Sigmoid colon (tissue), 7 donors: ENCODE results near the gene EPB41L1. TPM values are rescaled to one million over a fixed set of nuclear protein-coding genes. Genes with fewer than 3 reads are reported as not detected.
"Not testable (repeated sequence)": the region's sequence is repeated elsewhere in the genome, so short reads cannot be mapped to it uniquely, and the experiment has no call there.

ENCODE experiments used
- DNase-seq: peaks from one replicate; pipeline ENCODE4 v3.0.0-alpha.2; 2019
- H3K27ac ChIP-seq, 4 donors: fragments of 200-600 bp; sonication (generic); one replicate each; pipeline ENCODE4 v1.5.1; 2016 to 2019; ENCODE audit warnings: mild to moderate bottlenecking in 1 of 4
- H3K27me3 ChIP-seq, 3 donors: fragments of 200-600 bp; sonication (generic); one replicate each; pipeline ENCODE4 v1.5.1; 2019; ENCODE audit warnings: mild to moderate bottlenecking in 1 of 3
- H3K36me3 ChIP-seq, 4 donors: fragments of 200-600 bp; sonication (generic); one replicate each; pipeline ENCODE4 v1.5.1; 2016 to 2019
- H3K4me1 ChIP-seq, 4 donors: fragments of 200-600 bp; sonication (generic); one replicate each; pipeline ENCODE4 v1.5.1; 2017 to 2019
- H3K4me3 ChIP-seq, 4 donors: fragments of 200-600 bp; sonication (generic); one replicate each; pipeline ENCODE4 v1.5.1; 2017 to 2019; ENCODE audit warnings: mild to moderate bottlenecking in 2 of 4, moderate library complexity in 1 of 4
- H3K9me3 ChIP-seq, 4 donors: fragments of 200-600 bp in 3 of 4; sonication (generic) in 3 of 4; one replicate each; pipeline versions ENCODE4 v1.5.1 to v1.6.1; 2013 to 2019
- CTCF ChIP-seq, 4 experiments: fragments of 450-650 bp in 3 of 4; fragments of 200-600 bp in 1 of 4; IDR thresholded peaks; one replicate each; pipeline ENCODE4 v1.5.1; 2016 to 2019; ENCODE audit warnings: antibody characterized with exemption in 4 of 4, mild to moderate bottlenecking in 3 of 4, moderate library complexity in 2 of 4
- EP300 ChIP-seq, 4 donors: sonication (generic); formaldehyde crosslinking; IDR thresholded peaks; one replicate each; pipeline ENCODE4 v1.6.1; 2017; ENCODE audit warnings: antibody characterized with exemption in 4 of 4
- POLR2A ChIP-seq, 2 donors: fragments of 450-650 bp; IDR thresholded peaks; one replicate each; pipeline ENCODE4 v1.6.1; 2016; ENCODE audit warnings: antibody characterized with exemption in 2 of 2, mild to moderate bottlenecking in 2 of 2, moderate library complexity in 2 of 2
- POLR2AphosphoS5 ChIP-seq, 4 donors: sonication (generic); formaldehyde crosslinking; IDR thresholded peaks; one replicate each; pipeline ENCODE4 v1.6.1; 2017; ENCODE audit warnings: antibody characterized with exemption in 4 of 4
- WGBS, 2 donors: extraction: QIAGEN DNeasy Blood & Tissue Kit; methylation state at CpG; one replicate each; pipeline ENCODE4 v1.1.7; 2013; 5-methylcytosine and 5-hydroxymethylcytosine counted together
- intact Hi-C: fragments of 100-400 bp; cut with DNase I; formaldehyde crosslinking; loops from one replicate; pipeline ENCODE4 v1.15.1; 2023
- polyA plus RNA-seq, 3 donors: library from polyadenylated mRNA; stranded (reverse); fragments of 200-250 nt; gene quantifications; one replicate each; pipeline ENCODE4 v1.2.3, GENCODE V29; 2013
- total RNA-seq, 4 donors: library from RNA; depleted of rRNA; stranded (reverse); fragments of >200 nt; gene quantifications; one replicate each; pipeline ENCODE4 v1.1.0, GENCODE V29; 2016
- donor health status: healthy with polysubstance abuse.
- donor health status: Bipolar disorder and iron deficiency.
- donor health status: healthy.

Gene EPB41L1
- total and polyA plus RNA-seq, 7 donors, result 14.1 to 61.8 (median 19.3) TPM

GRCh38 chr20:36135159-36135558 lies 19.4 kb upstream of the EPB41L1 start:
- no peak overlapping the region for H3K27ac ChIP-seq
- intact Hi-C loops, result no loop called here
- 91 to 94% methylated on average over 6 of the region's 6 CpGs for WGBS, 2 donors

GRCh38 chr20:36135821-36136220 lies 18.7 kb upstream of the EPB41L1 start:
- H3K27ac ChIP-seq, result no peak overlapping the region
- H3K27me3 ChIP-seq, result no peaks in the 10 kb centered on the region
- H3K9me3 ChIP-seq, result no peaks in the 10 kb centered on the region
- H3K4me1 ChIP-seq, result peaks cover 0 to 6% (median 2%) of the 10 kb centered on the region in 4 donors
- no peaks in the 10 kb centered on the region for H3K36me3 ChIP-seq
- intact Hi-C loops, result no loop called here
- WGBS, 2 donors, result 76 to 87% methylated on average over 3 of the region's 3 CpGs
- H3K4me3 ChIP-seq, result no peak overlapping the region
- TF ChIP-seq POLR2AphosphoS5 (IDR thresholded peaks at IDR 0.05) (no peak), EP300 (IDR thresholded peaks at IDR 0.05) (no peak), CTCF (IDR thresholded peaks at IDR 0.05) (no peak), POLR2A (IDR thresholded peaks at IDR 0.05) (no peak)
- no peak for DNase-seq

More at GRCh38 chr20:36135159-36135558, 19.4 kb upstream of the EPB41L1 start:
- Histone ChIP-seq H3K9me3 (no peaks in the 10 kb centered on the region), H3K4me1 (peaks cover 0 to 6% (median 2%) of the 10 kb centered on the region in 4 donors), H3K27me3 (no peaks in the 10 kb centered on the region), H3K36me3 (no peaks in the 10 kb centered on the region), H3K4me3 (no peak overlapping the region)
- no peak for TF ChIP-seq CTCF (IDR thresholded peaks at IDR 0.05)
- no peak for TF ChIP-seq EP300 (IDR thresholded peaks at IDR 0.05)
- TF ChIP-seq POLR2AphosphoS5 (IDR thresholded peaks at IDR 0.05), result no peak
- TF ChIP-seq POLR2A (IDR thresholded peaks at IDR 0.05), result no peak
- DNase-seq, result no peak

DNA sequence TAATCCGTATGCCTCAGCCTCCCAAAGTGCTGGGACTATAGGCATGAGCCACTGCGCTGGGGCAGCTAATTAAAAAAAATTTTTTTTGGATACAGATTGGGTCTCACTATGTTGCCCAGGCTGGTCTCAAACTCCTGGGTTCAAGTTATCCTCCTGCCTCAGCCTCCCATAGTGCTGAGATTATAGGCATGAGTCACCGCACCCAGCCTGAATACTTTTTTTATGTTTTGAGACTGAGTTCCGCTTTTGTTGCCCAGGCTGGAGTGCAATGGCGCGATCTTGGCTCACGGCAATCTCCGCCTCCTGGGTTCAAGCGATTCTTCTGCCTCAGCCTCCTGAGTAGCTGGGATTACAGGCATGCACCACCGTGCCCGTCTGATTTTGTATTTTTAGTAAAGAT lies 17.2 kb upstream of the EPB41L1 start:
- H3K27ac ChIP-seq, H3K4me1 ChIP-seq, H3K9me3 ChIP-seq, H3K4me3 ChIP-seq, intact Hi-C loops, DNase-seq, H3K36me3 ChIP-seq, H3K27me3 ChIP-seq: not testable (repeated sequence)
- WGBS, 2 donors, result 92 to 93% methylated on average over 11 of the region's 11 CpGs

DNA sequence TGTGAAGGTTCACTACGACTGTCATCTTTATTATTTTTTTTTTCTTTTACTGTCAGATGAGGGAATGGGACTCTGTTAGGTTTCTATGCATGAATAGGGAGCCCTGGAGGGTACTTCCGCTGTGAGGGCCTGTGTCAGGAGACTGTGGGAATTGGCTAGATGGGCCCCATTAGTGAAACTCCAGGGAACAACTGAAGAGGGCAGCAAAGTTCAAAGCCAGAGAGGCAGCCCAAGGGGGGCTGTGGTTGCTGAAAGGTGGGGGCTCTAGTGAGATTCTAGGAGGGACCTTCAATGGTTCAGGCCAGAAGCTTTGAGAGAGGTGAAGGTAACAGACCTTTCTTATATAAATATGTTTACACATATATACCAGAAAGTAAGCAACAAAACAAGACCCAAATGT lies 13.2 kb upstream of the EPB41L1 start:
- DNase-seq, result no peak
- WGBS, 2 donors, result 82 to 85% methylated on average over 2 of the region's 2 CpGs
- Histone ChIP-seq H3K9me3 (no peaks in the 10 kb centered on the region), H3K27ac (no peak overlapping the region), H3K36me3 (no peaks in the 10 kb centered on the region), H3K27me3 (no peaks in the 10 kb centered on the region), H3K4me3 (no peak overlapping the region), H3K4me1 (peaks cover 0 to 7% (median 2%) of the 10 kb centered on the region in 4 donors)
- no peak for TF ChIP-seq POLR2A (IDR thresholded peaks at IDR 0.05)
- TF ChIP-seq POLR2AphosphoS5 (IDR thresholded peaks at IDR 0.05), result no peak
- TF ChIP-seq EP300 (IDR thresholded peaks at IDR 0.05), result no peak
- TF ChIP-seq CTCF (IDR thresholded peaks at IDR 0.05), result no peak
- intact Hi-C loops, result no loop called here

DNA sequence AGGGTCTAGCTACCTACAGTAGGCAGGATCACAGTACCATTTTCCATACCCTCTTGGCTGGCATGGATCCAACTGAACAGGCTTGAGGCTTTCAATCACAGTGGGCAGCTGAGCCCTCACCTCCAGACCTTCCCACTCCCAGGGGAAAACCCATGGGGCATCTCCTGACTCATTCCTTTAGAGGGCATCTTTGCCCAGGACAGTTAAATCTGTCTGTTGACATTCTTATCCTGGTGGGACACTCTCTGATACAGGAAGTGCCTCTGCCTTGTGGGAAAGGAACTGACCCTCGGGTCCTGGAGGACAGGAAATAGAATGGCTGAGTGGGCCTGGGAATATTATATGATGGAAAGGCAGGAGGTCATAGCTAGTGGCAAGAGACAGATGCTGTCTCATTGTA lies 10.2 kb upstream of the EPB41L1 start:
- H3K27me3 ChIP-seq, result no peaks in the 10 kb centered on the region
- H3K4me1 ChIP-seq, result peaks cover 0 to 8% (median 0%) of the 10 kb centered on the region in 4 donors
- no peak for DNase-seq
- intact Hi-C loops, result no loop called here
- no peaks in the 10 kb centered on the region for H3K9me3 ChIP-seq
- no peaks in the 10 kb centered on the region for H3K36me3 ChIP-seq
- TF ChIP-seq POLR2A (IDR thresholded peaks at IDR 0.05), result no peak
- no peak for TF ChIP-seq POLR2AphosphoS5 (IDR thresholded peaks at IDR 0.05)
- no peak overlapping the region for H3K4me3 ChIP-seq
- no peak overlapping the region for H3K27ac ChIP-seq
- WGBS, 2 donors, result 44 to 66% methylated on average over 1 of the region's 1 CpG
